HT1080 (cell line): Measurements from ENCODE around the gene IFITM2. TPM values are rescaled to one million over a fixed set of nuclear protein-coding genes. Genes with fewer than 3 reads are reported as not detected.

Experiments
- DNase-seq: peaks from one replicate; pipeline ENCODE4 v3.0.0-alpha.2; 2015; ENCODE audit warnings: low read depth
- total RNA-seq: library from RNA; depleted of rRNA; stranded (reverse); fragments of >200 nt; shearing (Covaris generic); gene quantifications from 2 replicates; pipeline ENCODE4 v1.2.3, GENCODE V29; 2014

Gene IFITM2
- total RNA-seq, 1 experiment from 2014 or later = 96.0 TPM

DNA sequence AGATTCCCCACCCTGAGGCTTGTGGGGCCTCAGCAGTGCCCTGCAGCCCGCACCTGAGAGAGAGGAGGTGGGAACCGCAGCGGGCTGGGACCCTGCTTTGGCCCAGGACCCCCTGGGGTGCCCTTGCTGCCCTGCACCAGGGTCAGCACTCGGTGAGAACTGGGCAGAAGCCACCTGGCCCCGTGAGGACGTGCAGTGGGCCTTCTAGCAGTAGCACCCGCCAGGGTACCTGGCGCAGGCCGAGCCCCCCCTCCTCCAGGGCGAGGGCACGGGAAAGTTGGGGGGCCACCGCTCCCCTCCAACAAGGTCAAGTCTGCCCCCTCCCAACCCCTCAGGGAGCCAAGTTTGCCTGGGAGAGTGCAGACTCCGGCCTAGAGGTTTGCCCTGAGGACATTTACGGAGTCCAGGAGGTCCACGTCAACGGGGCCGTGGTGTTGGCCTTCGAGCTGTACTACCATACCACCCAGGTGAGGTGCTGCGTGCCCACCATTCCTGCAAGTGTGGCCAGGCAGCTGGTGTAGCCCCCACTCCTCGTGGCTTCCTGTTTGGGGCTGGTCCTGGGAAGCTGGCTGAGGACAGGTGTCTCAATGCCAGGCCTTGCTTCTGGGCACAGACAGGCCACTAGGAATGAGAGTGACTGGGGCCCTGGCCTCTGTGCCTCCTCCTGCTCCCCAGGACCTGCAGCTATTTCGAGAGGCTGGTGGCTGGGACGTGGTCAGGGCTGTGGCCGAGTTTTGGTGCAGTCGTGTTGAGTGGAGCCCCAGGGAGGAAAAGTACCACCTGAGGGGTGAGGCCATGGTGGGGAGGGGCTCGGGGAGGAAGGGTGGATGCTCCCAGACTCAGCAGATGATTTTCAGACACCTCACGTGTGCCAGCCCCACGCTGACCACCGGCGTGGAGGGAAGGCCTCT, 15.2 kb upstream of the IFITM2 start:
- no peak for DNase-seq

DNA sequence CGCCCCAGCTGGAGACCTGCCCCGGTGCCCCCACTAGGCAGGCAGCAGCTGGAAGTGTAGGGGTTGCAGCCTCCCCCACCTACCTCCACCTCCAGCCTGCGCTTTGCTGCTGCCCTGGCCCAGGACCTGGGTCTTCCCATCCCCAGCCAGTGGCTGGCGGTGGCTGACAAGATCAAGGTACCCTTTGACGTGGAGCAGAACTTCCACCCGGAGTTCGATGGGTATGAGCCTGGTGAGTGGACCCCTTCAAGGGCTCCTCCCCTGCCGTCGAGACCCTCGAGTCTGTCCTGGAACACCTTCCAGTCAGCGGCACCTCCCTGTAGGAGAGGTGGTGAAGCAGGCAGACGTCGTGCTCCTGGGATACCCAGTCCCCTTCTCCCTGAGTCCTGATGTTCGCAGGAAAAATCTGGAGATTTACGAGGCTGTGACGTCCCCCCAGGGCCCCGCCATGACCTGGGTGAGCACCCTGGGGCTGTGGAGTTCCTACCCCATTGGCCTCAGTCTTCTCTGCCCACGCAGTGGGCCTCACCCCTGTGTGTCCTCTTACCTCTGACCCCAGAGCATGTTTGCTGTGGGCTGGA, 14.3 kb upstream of the IFITM2 start:
- no peak for DNase-seq

DNA sequence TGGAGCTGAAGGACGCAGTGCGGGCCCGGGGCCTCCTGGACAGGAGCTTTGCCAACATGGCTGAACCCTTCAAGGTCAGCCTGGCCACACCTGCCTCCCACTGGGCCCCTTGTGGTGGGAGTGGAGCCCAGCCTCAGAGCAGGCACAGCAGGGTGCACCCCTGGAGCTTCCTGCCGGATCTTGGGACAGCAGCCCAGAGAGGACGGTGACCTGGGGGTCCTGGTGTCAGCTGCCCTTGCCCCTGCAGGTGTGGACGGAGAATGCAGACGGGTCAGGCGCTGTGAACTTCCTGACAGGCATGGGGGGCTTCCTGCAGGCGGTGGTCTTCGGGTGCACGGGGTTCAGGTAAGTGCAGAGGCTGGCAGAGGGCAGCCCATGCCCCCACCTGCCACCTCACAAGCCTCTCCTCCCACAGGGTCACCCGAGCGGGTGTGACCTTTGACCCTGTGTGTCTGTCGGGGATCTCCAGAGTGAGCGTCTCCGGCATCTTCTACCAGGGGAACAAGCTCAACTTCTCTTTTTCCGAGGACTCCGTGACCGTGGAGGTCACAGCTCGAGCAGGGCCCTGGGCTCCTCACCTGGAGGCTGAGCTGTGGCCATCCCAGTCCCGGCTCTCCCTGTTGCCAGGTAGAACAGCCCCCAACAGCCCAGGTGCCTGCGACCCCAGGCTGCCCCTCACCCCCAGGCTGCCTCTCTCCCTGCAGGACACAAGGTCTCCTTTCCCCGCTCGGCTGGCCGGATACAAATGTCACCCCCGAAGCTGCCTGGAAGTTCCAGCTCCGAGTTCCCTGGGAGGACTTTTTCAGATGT, 13.6 kb upstream of the IFITM2 start:
- DNase-seq = no peak

DNA sequence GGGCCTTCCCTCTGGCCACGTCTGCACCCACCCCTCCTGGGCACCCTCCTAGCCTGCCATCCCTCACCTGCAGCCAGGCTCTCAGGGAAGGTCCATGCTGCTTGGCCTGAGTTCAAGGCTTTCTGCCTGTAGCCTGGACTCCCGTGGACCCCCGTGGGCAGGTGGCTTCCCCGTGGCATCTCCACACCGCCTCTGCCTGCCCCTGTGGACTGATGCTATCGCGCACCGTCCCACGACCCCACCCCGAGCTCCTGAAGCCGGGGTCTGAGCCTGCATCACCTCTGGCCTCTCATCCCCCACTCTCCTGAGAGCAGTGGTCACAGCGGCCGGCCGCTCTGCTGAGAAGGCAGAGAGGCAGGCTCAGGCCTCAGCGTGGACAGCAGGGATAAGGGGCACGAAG, 12.8 kb upstream of the IFITM2 start:
- DNase-seq = no peak

DNA sequence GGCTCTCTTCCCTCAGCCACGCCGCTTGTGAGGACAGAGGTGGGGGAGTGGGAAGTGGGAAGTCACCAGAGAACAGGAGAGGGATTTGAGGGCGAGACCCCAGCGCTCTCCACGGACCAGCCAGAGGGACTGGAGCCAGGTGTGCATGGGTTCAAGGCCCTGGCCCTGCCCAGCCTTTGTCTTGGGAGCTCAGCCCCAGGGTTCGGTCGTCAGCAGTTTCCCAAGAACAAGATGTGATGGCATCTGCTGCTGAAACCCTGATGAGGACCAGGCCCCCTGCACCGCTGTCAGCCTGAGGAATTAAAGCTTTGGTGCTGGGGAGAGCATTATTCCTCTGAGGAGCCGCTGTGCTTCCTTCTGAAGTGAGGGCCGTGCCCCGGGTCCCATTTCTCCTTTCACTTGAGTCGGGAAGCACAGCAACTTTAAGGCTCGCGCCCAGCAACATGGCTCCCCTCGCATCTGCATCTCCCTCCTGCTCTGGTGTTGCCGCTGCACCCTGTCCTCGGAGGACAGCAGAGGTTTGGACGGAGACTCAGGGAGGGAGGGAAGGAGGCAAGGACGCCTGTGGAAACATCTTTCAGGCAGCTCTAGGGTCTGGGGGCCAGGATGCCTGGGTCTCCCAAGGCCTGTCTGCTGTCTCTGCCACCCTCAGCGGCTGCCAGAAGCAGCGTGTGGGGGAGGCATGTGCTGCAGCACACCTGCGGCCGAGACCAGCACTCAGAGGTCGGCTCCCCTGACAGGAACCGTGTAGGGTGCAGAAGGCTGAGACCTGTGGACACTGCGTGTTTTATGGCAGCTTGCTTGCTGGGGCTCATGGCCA, 12.1 kb upstream of the IFITM2 start:
- DNase-seq = no peak

DNA sequence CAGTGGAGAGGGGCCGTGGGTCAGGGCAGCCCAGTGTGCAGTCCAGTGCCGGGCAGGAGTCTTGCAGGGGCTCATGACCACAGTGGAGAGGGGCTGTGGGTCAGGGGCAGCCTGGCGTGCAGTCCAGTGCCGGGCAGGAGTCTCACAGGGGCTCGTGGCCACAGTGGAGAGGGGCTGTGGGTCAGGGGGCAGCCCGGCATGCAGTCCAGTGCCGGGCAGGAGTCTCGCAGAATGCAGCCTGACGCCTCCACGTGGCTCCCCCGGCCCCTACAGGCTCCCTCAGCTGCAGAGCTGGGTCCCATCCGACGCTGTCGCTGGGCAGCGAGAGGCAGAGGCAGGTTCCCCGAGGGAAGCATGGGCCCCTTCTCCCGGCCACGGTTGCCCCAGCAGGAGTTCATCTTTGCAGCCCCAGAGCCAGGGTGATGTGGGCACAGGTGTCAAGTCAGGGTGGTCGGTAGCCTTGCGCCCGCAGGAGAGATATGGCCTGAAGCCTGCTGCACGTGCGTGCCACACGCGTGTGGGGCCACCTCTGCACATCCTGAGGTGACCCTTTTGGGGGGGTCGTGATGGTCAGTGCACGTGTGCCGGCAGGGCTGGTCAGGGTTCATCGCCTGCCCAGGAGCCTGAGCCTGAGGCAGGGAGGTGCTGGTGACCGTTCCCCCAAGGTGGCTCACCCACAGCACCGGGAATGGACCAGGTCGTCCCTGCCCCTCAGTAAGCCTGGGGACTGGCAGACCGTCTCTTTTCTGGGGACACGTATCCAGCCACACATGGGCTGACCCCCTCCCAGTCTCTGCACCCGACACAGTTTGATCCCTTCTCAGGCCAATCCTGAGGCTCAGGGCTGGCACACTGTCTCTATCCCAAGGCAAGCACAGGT, 11.2 kb upstream of the IFITM2 start:
- no peak for DNase-seq

DNA sequence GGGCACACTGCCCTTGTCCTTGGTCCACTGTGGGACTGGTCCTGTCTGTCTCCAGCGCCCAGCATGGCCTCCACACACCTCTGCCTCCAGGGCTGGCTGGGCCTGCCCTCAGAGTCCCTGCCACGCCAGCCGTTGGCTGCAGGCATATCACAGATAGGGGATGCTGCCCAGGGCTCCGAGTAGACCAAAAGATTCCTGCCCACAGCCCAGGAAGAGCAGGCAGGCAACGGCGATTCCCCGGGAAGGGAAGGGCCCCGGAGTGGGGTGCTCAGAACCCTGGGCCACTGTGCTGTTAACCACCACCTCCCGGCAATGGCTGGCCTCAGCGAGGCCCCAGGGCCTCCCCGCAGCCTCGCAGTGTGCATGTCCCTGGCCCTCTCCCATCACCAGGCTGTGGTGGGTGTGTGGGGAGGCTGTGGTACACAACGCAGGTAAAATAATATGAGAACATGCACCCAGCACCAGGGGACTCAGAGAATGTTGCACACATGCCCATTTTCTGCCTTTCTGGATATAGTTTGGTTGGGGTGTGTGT, 10.5 kb upstream of the IFITM2 start:
- DNase-seq = no peak

DNA sequence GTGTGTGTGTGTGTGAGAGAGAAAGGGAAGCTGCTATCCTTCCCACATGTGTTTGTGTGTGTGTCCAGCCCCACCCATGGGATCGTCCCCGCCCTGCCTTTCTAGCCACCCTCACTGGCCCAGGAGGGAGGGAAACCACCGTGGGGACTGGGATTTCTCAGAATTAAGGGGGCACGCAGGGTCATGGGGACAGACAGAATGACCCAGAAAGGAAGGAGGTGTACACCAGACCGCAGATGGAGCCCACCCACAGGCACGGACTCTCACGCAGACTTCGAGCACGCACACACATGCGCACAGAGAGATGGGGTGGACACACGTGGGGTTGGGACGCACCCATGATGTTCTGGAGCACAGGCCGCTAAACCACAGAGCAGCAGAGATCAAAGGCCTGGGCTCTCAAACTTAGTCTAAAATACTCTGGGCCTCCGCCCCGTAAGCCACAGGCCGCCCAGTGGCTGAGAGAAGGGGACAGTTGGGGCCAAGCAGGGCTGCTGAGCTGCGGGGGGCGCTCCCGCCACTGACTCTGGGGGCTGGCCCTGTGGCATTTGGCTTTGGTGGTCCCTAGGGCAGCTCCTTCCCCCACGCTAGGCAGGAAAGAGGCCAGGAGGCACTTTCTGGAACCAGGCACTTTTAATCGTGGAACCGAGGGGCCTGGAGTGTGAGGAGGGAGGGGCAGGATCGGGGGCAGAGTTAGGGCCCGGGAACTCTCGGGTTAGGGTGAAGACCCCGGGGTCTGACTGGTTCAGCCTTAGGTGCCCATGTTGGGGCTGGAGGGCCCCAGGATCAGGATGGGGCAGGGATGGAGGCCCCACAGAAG, 9.8 kb upstream of the IFITM2 start:
- DNase-seq = no peak

DNA sequence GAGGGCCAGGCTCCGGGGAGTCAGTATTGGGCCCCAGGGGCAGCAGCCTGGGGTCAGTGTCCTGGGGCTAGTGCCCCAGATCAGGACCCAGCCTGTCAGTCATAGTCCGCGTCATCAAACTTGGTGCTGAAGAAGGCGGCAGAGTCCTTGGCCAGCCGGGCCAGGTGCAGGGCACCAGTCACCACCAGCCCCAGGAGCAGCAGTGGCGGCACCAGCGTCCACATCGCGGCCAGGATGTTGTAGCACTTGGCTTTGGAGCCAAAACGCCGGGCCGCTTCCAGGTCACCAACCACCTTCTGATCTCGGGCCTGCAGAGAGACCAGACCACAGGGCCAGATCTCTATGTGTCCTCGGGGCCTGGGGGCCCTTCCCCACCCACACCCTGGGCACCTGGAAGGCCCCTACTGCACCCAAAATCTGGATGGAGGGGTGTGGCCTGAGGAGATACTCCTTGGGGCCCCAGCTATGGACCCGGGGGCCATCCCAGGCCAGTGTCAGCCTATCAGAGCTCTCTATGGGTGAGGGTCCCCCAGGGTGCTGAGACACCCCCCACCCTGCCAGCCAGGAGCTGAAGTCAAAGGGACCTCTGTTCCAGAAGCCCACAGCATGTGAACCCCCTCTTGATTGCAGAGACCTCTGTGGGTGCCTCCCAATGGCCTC, 9.1 kb upstream of the IFITM2 start:
- no peak for DNase-seq

DNA sequence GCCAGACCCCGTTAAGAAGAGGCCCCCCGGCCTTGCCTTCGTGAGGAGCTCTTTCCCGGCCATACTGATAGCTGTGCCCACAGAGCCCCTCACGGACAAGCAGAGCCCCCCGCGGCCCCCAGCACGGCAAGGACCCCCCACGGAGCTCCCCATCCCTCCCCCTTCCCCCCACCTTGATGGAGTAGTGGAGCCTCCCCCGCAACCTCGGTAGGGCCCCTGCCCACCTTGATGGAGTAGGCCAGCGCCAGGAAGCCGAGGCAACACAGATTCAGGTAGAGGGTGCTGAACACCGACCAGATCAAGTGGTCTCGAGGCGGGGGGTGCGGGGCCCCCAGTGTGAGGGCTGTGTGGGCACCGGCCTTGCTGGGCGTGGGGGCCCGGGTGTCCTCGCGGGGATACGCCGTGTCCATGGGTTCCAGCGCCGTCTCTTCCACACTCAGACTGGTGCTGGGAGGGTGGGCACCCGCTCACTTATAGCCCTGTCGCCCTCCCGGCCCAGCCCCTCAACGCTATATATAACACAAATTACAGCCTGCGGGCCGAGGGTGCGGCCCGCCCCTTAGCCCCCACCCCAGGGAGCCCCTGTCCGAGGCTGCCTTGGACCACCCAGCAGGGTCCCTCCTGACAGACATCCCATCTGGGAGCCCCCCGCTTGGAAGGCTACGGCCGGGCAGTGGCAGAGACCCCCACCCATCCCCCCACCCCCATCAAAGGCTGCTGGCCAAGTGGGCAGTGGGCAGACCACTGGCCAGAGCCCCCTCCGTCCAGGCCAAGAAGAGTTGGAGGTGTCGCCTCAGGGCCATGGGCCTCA, 8.3 kb upstream of the IFITM2 start, which contains the start of gene IFITM5:
TSS of gene IFITM5 (minus strand) at position 446 of the 811 bp plus-strand sequence. CDS start at position 410, 36 bp downstream.
- DNase-seq = no peak

DNA sequence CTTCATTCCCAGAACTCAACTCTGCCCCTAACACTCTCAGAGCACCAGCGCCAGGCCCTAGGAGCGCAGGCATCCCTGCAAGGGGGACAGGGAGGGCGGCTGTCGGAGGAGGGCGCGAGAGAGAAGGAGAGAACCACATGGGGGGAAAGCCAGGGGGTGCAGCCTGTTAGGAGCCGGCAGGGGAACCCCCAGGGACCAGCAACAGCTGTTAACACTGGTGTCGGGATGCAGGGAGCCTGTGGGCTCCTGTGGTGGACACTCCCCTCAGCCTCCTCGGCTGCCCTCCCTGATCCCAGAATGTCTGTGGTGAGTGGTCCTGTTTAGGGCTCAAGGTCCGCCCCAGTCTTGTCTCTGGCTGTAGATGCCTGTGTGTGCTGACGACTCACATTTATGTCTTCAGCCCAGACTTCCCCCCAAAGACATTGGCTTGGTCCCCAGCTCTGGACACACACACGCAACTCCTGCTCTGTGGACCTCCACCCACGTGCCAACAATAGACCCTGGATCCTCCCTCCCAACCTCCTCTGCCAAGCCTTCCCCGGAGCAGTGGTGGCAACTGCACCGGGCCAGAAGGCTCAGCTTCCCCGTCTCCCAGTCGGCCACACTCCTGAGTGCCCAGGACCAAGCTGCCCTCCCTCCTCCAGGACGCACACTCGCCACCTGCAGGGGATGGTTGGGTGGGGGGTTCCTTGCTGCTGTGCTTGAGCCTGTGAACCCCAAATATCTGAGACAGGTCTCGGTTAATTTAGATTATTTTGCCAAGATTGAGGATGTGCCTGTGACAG, 7.5 kb upstream of the IFITM2 start:
- no peak for DNase-seq

DNA sequence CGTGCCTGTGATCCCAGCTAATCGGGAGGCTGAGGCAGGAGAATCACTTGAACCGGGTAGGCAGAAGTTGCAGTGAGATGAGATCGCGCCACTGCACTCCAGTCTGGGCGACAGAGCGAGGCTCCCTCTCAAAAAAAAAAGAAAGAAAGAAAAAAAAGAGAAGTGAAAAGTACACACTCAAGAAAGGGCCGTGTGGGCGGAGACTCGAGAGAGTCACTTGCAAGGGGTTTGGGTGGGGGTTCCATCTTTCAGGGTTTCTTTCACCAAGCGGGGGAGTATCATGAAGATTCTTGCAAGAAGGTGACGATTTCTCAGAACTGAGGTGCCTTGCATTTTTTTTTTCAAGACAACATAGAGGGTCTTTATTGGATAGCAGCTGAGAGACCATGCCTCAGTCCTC, 4.3 kb upstream of the IFITM2 start:
- no peak for DNase-seq

DNA sequence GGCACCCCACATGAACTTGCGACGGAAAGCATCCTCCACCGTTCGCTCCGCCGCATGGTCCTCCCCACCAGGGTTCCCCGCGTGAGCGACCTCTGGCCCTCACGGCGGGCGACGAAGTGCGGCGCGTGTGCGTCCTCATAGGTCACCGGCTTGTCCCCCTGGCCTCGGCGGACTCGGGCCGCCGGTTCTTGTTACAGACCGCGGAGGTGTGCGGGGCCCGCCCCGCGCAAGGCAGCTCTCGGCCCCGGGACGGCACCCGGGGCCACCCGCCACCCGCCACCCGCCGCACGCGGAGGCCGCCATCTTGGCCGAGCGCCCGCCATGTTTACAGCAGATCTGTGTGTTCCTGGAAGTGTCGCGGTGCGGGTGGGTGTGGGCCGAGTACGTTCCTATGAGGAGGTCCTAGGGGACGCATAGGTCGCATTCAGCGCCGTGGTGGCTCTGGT, 3.5 kb upstream of the IFITM2 start:
- DNase-seq = no peak

DNA sequence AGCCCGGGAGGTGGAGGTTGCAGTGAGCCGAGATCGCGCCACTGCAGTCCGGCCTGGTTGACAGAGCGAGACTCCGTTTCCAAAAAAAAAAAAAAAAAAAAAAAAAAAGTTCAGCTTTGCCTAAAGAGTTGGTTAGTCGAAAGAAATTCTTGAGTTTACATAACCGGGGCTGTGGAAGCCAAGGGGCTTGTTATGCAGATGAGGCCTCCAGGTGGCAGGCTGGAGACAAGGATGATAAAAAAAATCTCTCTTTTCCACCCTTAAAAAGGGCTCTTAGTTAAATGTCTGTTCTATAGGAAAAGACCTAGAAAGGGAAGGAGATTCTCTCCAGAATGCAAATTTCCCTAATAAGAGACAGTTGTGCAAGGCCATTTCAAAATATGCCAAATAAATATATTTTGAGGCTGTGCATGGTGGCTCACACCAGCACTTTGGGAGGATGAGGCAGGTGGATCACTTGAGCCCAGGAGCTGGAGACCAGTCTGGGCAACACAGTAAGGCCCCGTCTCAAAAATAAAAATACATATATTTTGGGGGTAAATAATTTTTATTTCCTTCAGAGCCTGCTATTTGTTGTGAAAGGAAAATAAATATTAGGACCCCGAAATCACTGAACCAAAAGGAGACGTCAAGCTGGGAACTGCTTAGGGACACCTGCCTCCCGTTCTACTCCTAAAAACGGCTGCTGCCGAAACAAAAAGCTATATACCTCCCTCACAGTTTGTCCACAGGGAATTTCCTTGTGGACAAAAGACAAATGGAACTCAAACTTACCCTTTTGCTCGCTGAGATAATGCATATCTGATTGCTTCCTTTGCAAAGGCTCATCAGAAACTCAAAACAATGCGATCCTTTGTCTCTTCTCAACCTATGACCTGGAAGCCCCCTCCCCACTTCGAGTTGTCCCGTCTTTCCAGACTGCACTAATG, 2.4 kb upstream of the IFITM2 start:
- peak; percentile 60 for DNase-seq

DNA sequence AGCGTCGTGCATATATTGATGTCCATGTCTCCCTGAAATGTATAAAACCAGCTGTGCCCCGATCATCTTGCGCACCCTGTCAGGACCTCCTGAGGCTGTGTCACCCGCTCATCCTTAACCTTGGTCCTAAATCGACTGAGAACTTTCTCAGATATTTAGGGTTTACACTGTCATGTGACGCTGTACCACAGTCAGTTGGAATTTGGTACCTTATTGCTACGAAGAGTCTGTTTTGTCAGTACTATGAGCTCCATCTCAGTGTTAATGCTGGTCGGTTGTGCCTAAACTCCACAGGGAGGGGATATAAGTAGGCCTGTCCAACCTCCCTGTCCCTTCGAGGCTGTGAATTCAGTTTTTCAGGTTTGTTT, 1.8 kb upstream of the IFITM2 start:
- no peak for DNase-seq
